Suprapubic skin (tissue), 4 donors: ENCODE results near the gene PRLR.

Source experiments
- CTCF ChIP-seq, 2 donors: fragments of 200-600 bp in 1 of 2; fragments of 450-650 bp in 1 of 2; sonication (generic) in 1 of 2; IDR thresholded peaks; one replicate each; pipeline ENCODE4 v1.5.1; 2016 to 2019; ENCODE audit warnings: antibody characterized with exemption in 2 of 2, mild to moderate bottlenecking in 1 of 2, moderate library complexity in 1 of 2
- EP300 ChIP-seq: sonication (generic); formaldehyde crosslinking; IDR thresholded peaks from one replicate; pipeline ENCODE4 v1.6.1; 2017; ENCODE audit warnings: antibody characterized with exemption
- POLR2A ChIP-seq, 2 donors: fragments of 450-650 bp; IDR thresholded peaks; one replicate each; pipeline ENCODE4 v1.6.1; 2017; ENCODE audit warnings: antibody characterized with exemption in 2 of 2, mild to moderate bottlenecking in 2 of 2, moderate library complexity in 2 of 2
- POLR2AphosphoS5 ChIP-seq, 3 donors: sonication (generic); formaldehyde crosslinking; IDR thresholded peaks; one replicate each; pipeline ENCODE4 v1.6.1; 2017; ENCODE audit warnings: antibody characterized with exemption in 3 of 3

- no peak for TF ChIP-seq CTCF (IDR thresholded peaks at IDR 0.05)
- TF ChIP-seq POLR2A (IDR thresholded peaks at IDR 0.05): no peak
- TF ChIP-seq POLR2AphosphoS5 (IDR thresholded peaks at IDR 0.05): no peak
- TF ChIP-seq EP300: no peak
Measured at GRCh38 chr5:35205606-35206005, 24.7 kb downstream of the PRLR start.
